Fibroblast of peridontal ligament (primary cell): ENCODE results near the gene KLHDC10.
"Not testable (repeated sequence)": the region's sequence is repeated elsewhere in the genome, so short reads cannot be mapped to it uniquely, and the experiment has no call there.

Experiments
- DNase-seq: peaks from one replicate; pipeline ENCODE4 v3.0.0-alpha.2; 2010; ENCODE audit errors: extremely low read depth

Gene KLHDC10

DNA sequence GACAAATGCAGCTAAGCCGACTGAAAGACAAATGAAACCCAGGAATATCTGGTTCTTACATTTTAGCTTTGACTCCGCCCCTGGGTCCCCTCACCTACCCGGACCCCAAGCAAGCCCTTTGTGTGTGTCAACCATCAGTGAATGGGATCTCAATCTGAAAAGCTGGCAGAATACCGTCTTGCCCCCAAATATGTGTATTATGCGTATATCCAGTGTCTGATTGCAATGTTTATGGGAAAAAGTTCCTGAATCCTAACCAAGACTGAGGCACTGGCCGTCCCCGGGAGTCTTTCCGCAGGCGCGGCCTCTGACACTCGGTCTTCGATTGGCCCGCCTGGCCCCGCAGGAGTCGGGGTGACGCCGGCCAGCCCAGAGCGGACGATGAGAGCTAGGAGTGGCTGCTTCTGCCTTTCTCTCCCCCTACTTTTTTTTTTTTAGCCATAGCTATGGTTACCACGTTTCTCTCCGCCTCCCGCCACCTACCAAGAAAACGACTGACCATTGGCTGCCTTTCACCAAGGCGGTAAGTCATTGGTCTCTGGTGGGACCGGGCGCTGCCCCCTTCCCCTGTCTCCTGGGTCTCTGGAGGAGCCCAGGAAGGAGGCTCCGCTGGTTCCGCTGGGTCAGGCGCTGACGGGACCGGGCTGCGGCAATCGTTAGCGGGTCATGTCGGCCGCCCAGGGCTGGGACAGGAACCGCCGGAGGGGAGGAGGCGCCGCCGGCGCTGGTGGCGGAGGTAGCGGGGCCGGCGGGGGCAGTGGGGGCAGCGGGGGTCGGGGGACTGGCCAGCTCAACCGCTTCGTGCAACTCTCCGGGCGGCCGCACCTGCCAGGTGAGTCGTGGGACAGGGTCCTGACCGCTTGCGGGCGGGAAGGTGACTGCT lies at the start of gene KLHDC10:
KLHDC10 (plus strand) TSS at position 557 of the 883 bp plus-strand sequence; CDS start at position 667, 110 bp downstream.
- peak; percentile 99 for DNase-seq

DNA sequence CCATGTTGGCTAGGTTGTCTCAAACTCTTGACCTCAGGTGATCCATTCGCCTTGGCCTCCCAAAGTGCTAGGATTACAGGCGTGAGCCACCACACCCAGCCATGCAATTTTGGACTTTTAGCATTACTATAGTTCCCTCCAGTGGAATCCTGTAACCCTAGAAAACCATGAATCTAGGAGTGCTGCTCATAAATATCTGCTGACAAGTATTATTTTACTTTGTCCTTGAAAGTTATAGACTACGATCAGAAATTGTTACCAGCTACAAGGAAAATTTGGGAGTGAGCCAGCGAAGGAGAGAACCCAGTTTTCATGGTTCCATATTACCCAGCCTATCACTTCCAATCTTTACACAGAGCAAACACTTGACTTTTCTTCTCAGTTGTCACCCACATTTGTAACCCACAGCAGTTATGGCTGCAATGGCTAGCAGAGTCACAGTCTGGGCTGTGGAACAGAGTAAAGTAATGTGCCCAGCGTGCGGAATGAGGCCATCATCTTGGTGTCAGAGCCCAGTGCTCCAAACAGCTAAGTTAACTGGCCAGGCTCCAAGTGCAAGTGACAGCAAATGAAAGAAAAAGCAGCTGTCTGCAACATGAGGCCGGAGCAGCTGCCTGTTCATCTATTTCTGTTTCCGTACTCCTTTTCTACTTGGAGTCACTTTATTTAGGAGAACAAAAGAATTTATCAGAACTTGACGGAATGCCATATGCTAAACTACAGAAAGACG lies 49.1 kb upstream of the KLHDC10 start:
- no peak for DNase-seq

GRCh38 chr7:130022115-130022514 lies 48.2 kb upstream of the KLHDC10 start:
- no peak for DNase-seq

- no peak for DNase-seq
These were observed 47.6 kb upstream of the KLHDC10 start for GRCh38 chr7:130022623-130023175.

DNA sequence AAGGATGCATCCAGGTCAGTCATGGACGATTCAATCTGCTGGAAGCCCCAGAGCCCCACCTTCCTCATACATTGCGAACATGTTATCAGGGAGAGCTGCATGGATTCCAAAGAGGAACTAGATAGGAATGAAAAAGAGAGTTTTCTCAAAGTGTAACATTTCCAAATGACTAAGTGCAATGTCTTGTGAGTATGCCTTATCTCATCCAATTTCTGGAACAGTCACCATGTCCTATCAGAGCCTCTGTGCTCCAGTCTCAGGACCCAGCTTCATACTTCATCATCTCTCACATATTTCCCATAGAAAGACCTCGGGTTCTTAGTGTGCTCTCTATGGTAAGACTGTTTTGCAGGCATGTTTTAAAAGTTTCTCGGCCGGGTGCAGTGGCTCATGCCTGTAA lies 45.9 kb upstream of the KLHDC10 start:
- DNase-seq = no peak

GRCh38 chr7:130032698-130033097 lies 37.6 kb upstream of the KLHDC10 start:
- no peak for DNase-seq

DNA sequence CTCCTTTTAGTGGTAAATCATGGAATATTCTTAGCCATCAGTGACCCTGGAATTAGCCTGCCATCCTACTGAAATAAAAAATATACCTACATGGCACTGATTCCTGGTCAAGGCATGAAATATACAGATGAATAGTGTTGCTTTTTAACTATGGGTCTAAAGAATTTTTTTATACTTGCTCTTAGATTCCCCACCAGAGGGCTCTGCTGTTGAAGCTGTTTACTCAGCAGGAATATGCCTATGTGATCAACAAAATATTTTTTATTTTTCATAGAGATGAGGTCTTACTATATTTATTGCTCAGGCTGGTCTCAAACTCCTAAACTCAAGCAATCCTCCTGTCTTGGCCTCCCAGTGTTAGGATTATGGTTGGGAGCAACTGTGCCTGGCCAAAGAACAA lies 32.6 kb upstream of the KLHDC10 start:
- peak; percentile 29 for DNase-seq

- no peak for DNase-seq
These were observed 29.8 kb upstream of the KLHDC10 start for GRCh38 chr7:130040576-130040975.

DNA sequence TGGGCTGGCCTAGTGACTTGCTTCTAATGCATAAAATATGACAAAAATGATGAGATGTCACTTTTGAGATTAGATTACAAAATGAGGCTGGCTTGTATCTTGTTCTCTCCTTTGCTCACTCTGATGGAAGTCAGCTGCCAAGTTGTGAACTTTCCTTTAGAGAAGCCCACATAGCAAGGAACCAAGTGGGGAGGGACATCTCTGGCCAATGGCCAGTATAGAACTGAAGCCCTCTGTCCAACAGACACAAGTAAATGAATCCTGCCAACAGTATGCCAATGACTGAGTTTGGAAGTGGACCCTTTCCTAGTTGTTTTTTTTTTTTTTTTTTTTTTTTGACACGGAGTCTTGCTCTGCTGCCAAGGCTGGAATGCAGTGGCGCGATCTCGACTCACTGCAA lies 22.5 kb upstream of the KLHDC10 start:
- no peak for DNase-seq

DNA sequence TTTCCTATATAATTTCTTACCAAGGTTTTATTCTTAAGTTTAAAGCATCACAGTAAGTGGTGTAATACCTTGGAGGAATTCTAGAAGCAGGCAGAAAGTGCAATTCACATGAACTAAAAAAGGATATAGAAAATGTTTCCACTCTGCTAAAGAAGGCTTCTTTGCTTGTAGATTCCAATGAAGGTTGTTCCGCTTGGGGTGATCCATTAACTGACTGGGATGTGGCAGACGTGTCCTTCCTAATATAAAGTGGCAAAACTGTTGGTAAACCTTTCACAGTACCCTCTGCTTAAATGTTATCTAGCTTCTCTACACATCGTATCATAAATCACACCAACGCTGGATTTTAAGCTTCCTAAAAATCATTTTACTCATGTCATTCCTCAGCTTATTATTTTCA lies 21.4 kb upstream of the KLHDC10 start:
- DNase-seq = no peak

DNA sequence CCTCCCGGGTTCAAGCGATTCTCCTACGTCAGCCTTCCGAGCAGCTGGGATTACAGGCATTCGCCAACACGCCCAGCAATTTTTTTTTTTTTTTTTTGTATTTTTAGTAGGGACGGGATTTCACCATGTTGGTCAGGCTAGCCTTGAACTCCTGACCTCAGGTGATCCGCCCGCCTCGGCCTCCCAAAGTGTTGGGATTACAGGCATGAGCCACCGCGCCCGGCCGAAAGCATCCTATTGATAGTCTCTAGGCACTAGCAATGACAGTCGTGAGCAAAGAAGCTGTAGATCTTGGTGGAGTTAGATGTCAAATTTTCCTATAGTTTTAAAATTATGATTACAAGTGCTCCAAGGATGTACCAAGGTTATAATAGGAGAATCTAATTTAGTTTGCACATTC lies 18.1 kb upstream of the KLHDC10 start:
- not testable (repeated sequence) for DNase-seq

- DNase-seq = not testable (repeated sequence)
These were observed 15.1 kb upstream of the KLHDC10 start for GRCh38 chr7:130055198-130055597.

DNA sequence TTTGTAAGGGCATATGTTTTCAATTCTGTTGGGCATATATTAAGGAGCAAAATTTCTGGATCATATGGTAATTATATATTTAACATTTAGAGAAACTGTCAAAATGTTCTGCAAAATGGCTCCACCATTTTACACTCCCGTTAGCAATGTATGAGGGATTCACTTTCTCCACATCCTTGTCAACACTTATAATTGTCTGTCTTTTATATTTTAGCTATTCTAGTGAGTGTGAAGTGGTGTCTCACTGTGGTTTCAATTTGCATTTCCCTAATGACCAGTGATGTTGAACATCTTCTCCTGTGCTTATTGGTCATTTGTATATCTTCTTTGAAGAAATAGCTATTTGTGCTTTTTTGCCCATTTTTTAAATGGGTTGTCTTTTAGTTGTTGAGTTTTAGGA lies 8.1 kb upstream of the KLHDC10 start:
- DNase-seq = no peak

DNA sequence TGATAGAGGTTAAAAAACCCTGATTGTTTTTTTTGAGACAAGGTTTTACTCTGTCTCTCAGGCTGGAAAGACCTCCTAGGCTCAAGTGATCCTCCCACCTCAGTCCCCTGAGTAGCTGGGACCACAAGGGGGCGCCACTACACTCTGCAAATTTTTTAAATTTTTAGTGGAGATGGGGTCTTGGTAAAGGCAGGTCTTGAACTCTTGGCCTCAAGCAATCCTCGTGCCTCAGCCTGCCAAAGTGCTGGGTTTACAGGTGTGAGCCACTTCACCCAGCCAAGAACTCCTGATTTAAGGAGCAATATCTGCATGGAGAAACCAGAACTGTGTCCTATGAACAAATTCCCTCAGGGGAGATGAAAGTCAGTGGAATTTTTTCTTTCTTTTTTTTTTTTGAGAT lies 7.3 kb upstream of the KLHDC10 start:
- peak; percentile 31 for DNase-seq

GRCh38 chr7:130064580-130064926 lies 5.8 kb upstream of the KLHDC10 start:
- DNase-seq = not testable (repeated sequence)

- DNase-seq = peak; percentile 48
These were observed 4.7 kb upstream of the KLHDC10 start for GRCh38 chr7:130065500-130066152.

DNA sequence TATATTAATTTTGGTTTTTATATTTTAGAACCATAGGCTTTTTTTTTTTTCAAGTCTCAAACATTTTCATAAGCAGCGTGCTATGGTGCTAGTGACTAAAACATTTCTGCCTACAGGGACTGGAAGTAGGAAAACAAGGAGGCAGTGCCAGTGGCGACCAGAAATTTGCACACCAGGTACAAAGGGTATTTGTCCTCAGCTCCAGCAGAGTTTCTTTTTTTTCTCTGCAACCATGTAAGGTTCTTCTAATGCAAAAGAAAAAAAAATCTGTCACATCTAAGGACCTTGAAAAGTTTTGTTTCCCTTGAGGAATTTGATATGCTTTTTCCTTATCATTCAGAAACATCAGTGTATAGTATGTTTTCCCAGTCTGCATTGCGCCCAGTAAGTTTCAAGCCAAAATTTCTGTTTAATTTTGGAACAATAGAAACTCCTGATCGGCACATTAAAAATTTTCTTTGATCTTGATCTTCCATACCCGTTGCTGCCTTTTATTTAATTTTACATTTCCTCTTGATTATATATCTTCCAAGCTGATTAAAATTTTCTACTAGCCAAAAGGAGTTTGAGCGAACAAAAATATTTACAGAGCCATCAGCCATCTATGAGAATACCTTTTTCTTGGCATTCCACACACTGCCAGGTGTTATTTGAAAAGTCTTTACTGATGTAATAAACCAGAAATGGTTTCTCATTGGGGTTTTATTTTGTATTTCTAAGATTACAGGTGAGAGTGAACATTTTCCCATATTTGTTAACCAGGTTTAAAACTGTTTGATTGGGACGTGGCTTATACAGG lies 956 bp upstream of the KLHDC10 start:
- DNase-seq = no peak

DNA sequence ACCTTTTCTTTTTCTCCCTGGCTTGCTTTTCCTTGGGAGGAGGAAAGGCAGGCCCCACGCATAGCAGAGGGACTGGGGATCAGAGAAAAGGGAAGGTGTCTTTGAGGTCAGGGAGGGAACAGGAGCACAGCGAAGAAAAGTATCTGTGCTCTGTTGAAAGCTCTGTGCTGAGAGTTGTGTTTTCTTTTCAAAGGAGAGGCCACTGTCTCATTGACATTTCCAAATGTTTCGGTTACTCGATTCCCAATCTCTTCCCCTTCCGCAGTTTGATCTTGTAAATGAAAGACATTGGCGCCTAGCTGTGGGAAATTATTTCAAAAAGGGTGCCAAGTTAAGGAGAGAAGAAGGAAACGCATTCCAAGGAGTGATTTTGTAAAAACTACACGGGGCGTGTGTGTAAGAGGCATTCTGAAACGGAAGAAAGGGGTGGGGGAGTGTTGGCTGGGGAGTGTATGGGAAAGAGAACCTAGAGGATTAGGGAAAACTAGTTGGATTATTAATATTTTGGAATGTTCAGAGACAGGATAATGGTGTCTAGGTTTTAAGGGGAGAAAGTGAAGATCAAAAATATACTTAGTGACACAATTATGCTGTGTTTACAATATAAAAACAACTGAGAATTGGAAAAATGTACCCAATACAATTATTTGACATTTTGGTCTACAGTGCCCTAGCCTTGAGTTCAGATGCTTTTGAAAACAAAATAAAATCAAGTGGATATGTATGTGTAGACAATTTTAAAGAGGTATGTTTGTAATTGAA lies 708 bp downstream of the KLHDC10 start:
- DNase-seq = peak; percentile 12

GRCh38 chr7:130071701-130072622 lies 1.6 kb downstream of the KLHDC10 start:
- peak; percentile 92 for DNase-seq
